ENCODE measurements around the gene NFKBIE. TPM values are rescaled to one million over a fixed set of nuclear protein-coding genes. Genes with fewer than 3 reads are reported as not detected.

Gene NFKBIE
- total and polyA plus RNA-seq, 2 of the 13 experiments (the other 11 are each of a cell fraction or from before 2014, with no cell fraction given): 6.7 to 14.5 TPM

DNA sequence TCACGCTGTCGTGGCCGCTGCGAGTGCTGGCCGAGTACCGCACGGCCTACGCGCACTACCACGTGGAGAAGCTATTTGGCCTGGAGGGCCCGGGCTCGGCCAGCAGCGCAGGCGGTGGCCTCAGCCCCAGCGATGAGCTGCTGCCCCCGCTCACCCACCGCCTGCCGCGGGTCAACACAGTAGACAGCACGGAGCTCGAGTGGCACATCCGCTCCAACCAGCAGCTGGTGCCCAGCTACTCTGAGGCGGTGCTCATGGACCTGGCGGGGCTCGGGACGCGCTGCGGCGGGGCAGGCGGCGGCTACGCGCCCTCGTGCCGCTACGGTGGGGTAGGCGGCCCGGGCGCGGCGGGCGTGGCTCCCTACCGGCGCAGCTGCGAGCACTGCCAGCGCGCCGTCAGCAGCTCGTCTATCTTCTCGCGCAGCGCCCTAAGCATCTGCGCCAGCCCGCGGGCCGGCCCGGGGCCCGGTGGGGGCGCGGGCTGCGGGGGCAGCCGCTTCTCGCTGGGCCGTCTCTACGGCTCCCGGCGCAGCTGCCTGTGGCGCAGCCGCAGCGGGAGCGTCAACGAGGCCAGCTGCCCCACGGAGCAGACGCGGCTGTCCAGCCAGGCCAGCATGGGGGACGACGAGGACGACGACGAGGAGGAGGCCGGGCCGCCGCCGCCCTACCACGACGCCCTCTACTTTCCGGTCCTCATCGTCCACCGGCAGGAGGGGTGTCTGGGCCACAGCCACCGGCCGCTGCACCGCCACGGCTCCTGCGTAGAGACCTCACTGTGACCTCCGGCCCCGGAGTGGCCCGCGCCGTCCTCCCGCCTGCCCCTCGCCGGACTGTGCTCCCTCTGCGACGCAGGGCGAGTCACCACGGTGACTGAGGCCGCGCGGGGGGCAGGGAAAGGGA, 10.6 kb upstream of the NFKBIE start (continued):
- TF ChIP-seq SMC3 (IDR thresholded peaks at IDR 0.05; ENCODE audit: low read length) (no peak), YEATS4 (CRISPR knock-in tag; IDR thresholded peaks at IDR 0.05; ENCODE audit: borderline replicate concordance) (peak; percentile 32), HNRNPK (IDR thresholded peaks at IDR 0.05; ENCODE audit: low read depth, low read length, poor library complexity, severe bottlenecking) (no peak), ZNF878 (CRISPR knock-in tag; IDR thresholded peaks at IDR 0.05) (no peak), ZNF326 (CRISPR knock-in tag; IDR thresholded peaks at IDR 0.05; ENCODE audit: borderline replicate concordance) (no peak), REXO4 (CRISPR knock-in tag; IDR thresholded peaks at IDR 0.05; ENCODE audit: borderline replicate concordance) (no peak), HIVEP1 (CRISPR knock-in tag; IDR thresholded peaks at IDR 0.05) (no peak), HOXA9 (CRISPR knock-in tag; IDR thresholded peaks at IDR 0.05; ENCODE audit: borderline replicate concordance) (peak; percentile 62; the same call in 1 of the 2 replicates), KDM3A (CRISPR knock-in tag; IDR thresholded peaks at IDR 0.05; ENCODE audit: low read depth) (0 out of 2 replicates have a peak, but pooled peaks have one; percentile 37), SP4 (CRISPR knock-in tag; IDR thresholded peaks at IDR 0.05) (0 out of 2 replicates have a peak, but pooled peaks have one; percentile 14), ZNF883 (CRISPR knock-in tag; IDR thresholded peaks at IDR 0.05; ENCODE audit: not compliant biosample characterization) (peak; percentile 71), FOXC1 (CRISPR knock-in tag; IDR thresholded peaks at IDR 0.05; ENCODE audit: borderline replicate concordance) (0 out of 2 replicates have a peak, but pooled peaks have one; percentile 57), ZNF761 (CRISPR knock-in tag; conservative IDR thresholded peaks at IDR 0.05) (0 out of 2 replicates have a peak, but pooled peaks have one; percentile 26), ZNF44 (CRISPR knock-in tag; IDR thresholded peaks at IDR 0.05) (no peak), ZNF773 (CRISPR knock-in tag; IDR thresholded peaks at IDR 0.05; ENCODE audit: borderline replicate concordance) (peak; percentile 53; the same call in 1 of the 2 replicates), RARA (CRISPR knock-in tag; IDR thresholded peaks at IDR 0.05) (peak; percentile 55), KMT2A (CRISPR knock-in tag; IDR thresholded peaks at IDR 0.05) (0 out of 2 replicates have a peak, but pooled peaks have one; percentile 34), ZNF83 (CRISPR knock-in tag; IDR thresholded peaks at IDR 0.05; ENCODE audit: borderline replicate concordance) (no peak), EZH2 (conservative IDR thresholded peaks at IDR 0.05; ENCODE audit: low read depth, low read length) (peak; percentile 73; the same call in 1 of the 2 replicates), PAF1 (CRISPR knock-in tag; IDR thresholded peaks at IDR 0.05) (no peak)
- TF ChIP-seq, protein P1, sequence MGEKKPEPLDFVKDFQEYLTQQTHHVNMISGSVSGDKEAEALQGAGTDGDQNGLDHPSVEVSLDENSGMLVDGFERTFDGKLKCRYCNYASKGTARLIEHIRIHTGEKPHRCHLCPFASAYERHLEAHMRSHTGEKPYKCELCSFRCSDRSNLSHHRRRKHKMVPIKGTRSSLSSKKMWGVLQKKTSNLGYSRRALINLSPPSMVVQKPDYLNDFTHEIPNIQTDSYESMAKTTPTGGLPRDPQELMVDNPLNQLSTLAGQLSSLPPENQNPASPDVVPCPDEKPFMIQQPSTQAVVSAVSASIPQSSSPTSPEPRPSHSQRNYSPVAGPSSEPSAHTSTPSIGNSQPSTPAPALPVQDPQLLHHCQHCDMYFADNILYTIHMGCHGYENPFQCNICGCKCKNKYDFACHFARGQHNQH (CRISPR knock-in tag; IDR thresholded peaks at IDR 0.05): 0 out of 2 replicates have a peak, but pooled peaks have one; percentile 20
- TF ChIP-seq, protein P2, sequence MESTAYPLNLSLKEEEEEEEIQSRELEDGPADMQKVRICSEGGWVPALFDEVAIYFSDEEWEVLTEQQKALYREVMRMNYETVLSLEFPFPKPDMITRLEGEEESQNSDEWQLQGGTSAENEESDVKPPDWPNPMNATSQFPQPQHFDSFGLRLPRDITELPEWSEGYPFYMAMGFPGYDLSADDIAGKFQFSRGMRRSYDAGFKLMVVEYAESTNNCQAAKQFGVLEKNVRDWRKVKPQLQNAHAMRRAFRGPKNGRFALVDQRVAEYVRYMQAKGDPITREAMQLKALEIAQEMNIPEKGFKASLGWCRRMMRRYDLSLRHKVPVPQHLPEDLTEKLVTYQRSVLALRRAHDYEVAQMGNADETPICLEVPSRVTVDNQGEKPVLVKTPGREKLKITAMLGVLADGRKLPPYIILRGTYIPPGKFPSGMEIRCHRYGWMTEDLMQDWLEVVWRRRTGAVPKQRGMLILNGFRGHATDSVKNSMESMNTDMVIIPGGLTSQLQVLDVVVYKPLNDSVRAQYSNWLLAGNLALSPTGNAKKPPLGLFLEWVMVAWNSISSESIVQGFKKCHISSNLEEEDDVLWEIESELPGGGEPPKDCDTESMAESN (CRISPR knock-in tag; conservative IDR thresholded peaks at IDR 0.05): peak; percentile 61; the same call in 1 of the 2 replicates
- TF ChIP-seq, protein P3, sequence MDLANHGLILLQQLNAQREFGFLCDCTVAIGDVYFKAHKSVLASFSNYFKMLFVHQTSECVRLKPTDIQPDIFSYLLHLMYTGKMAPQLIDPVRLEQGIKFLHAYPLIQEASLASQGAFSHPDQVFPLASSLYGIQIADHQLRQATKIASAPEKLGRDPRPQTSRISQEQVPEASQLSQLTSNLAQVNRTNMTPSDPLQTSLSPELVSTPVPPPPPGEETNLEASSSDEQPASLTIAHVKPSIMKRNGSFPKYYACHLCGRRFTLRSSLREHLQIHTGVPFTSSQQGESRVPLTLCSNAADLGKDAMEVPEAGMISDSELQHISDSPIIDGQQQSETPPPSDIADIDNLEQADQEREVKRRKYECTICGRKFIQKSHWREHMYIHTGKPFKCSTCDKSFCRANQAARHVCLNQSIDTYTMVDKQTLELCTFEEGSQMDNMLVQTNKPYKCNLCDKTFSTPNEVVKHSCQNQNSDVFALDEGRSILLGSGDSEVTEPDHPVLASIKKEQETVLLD (CRISPR knock-in tag; IDR thresholded peaks at IDR 0.05; ENCODE audit: low read depth): peak; percentile 65; the same call in 1 of the 2 replicates
- TF ChIP-seq, protein P4, sequence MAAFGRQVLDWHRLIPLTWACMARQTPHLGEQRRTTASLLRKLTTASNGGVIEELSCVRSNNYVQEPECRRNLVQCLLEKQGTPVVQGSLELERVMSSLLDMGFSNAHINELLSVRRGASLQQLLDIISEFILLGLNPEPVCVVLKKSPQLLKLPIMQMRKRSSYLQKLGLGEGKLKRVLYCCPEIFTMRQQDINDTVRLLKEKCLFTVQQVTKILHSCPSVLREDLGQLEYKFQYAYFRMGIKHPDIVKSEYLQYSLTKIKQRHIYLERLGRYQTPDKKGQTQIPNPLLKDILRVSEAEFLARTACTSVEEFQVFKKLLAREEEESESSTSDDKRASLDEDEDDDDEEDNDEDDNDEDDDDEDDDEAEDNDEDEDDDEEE (CRISPR knock-in tag; IDR thresholded peaks at IDR 0.05): no peak

Data from HepG2 (cell line).